ENCODE data around the gene PKP2. TPM values are rescaled to one million over a fixed set of nuclear protein-coding genes. Genes with fewer than 3 reads are reported as not detected.

The PKP2 gene
- total and polyA plus RNA-seq, 2 of the 13 experiments (the other 11 are each of a cell fraction or from before 2014, with no cell fraction given) = 15.1 to 25.3 TPM

DNA sequence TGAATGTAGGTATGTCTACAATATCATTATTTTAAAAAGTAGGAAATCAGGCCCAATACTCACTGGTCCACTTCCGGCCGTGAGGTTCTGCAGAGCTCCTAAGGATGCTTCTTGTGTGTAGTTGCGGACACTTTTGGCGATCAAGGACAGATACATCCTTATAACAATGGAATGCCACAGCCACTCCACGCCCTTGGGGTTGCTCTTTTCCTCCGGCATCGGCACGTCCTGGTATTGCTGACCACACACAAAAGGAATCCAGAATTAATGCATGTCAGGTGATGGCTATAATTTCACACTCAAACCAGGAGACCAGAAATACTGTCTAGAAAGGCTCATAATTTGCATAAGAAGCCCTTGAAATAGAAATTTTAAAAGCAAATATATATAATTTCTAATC, 75.3 kb downstream of the PKP2 start:
- Histone ChIP-seq H3K4me1 (ENCODE audit: insufficient read depth, low read length) (no peaks in the 10 kb centered on the region), H4K20me1 (ENCODE audit: insufficient read depth, low read length) (no peaks in the 10 kb centered on the region), H2AFZ (ENCODE audit: low read length) (no peak overlapping the region), H3K79me2 (ENCODE audit: insufficient read depth, low read length) (no peaks in the 10 kb centered on the region), H3K9me3 (ENCODE audit: low read length) (no peaks in the 10 kb centered on the region), H3K9ac (ENCODE audit: insufficient read depth, low read depth, low read length) (no peak overlapping the region), H3K36me3 (replicated peaks in 1 of 2; ENCODE audit: control insufficient read depth in 1 of 2, insufficient read depth in 2 of 2, low read length in 2 of 2) (peaks cover 15 to 61% of the 10 kb centered on the region in 2 experiments), H3K27me3 (ENCODE audit: control insufficient read depth in 1 of 2, insufficient read depth in 2 of 2, low read length in 2 of 2) (no peaks in the 10 kb centered on the region), H3K4me3 (replicated peaks in 1 of 3; ENCODE audit: insufficient read depth in 1 of 3, low read depth in 2 of 3, low read length in 3 of 3) (no peak overlapping the region), H3K4me2 (ENCODE audit: low read depth, low read length) (no peak overlapping the region), H3K27ac (ENCODE audit: extremely low read length, insufficient read depth, low read length) (no peak overlapping the region)
- BruUV-seq (replicated peaks) = no TSS peak
- 93% methylated on average over 8 of the region's 8 CpGs for WGBS (ENCODE audit: low lambda C conversion rate)
- TF ChIP-seq HOXA7 (CRISPR knock-in tag; IDR thresholded peaks at IDR 0.05) (no peak), ZSCAN30 (CRISPR knock-in tag; IDR thresholded peaks at IDR 0.05) (no peak), MAFK (conservative IDR thresholded peaks at IDR 0.05 in 1 of 2, IDR thresholded peaks at IDR 0.05 in 1 of 2; ENCODE audit: low read length in 2 of 2) (peak in 1 of 2 experiments; percentile 17; a peak in 1 of 4 replicates), ZNF672 (CRISPR knock-in tag; IDR thresholded peaks at IDR 0.05) (no peak), ZFP90 (CRISPR knock-in tag; IDR thresholded peaks at IDR 0.05; ENCODE audit: borderline replicate concordance) (no peak), POLR2AphosphoS2 (IDR thresholded peaks at IDR 0.05; ENCODE audit: low read depth, low read length) (no peak)
- ChIA-PET POLR2A (no interaction called here), CTCF (ENCODE audit: low intra/inter-chr PET ratio, low total read pairs) (no interaction called here)
- in situ Hi-C loops (cut with HindIII; ENCODE audit: extremely low pct_ligation_motif_present, low pct_unique_long_range_greater_than_20kb) = no loop called here
- intact Hi-C loops (cut with micrococcal nuclease; ENCODE audit: unreplicated experiment) = no loop called here
- no peak for ATAC-seq
- no peak for FAIRE-seq
- DNase-seq (ENCODE audit: low spot score) = no peak

DNA sequence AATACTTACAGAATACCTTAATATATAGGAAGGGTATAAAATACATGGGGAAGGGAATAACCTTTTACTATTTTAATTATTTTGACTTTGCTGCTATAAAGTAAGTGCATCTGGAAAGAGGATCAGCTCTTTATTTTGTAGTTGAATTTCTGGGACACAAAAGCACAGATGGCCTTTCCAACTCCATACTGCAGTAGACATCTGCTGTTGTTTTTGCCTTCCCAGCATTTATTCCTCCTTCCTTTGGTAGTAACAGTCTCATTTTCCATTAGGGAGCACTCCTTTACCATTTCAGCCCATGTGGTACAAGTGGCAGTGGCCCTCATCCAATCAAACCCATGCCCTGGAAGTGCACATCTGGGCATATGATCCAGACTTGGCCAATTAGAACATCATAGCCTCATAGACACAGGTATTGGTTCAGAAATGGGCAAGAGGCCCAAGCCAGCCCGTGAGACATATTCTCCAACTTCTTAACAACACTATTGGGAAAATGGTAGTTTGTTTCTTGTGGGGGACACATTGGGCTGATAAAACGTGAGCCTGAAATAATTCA, 76.1 kb downstream of the PKP2 start:
- no peaks in the 10 kb centered on the region for H3K9me3 ChIP-seq (ENCODE audit: low read length)
- H4K20me1 ChIP-seq (ENCODE audit: insufficient read depth, low read length) = no peaks in the 10 kb centered on the region
- DNase-seq (ENCODE audit: low spot score) (no peak), FAIRE-seq (no peak), ATAC-seq (no peak)
- intact Hi-C loops (cut with micrococcal nuclease; ENCODE audit: unreplicated experiment) = no loop called here
- no peaks in the 10 kb centered on the region for H3K27me3 ChIP-seq (ENCODE audit: control insufficient read depth in 1 of 2, insufficient read depth in 2 of 2, low read length in 2 of 2)
- 100% methylated on average over 2 of the region's 2 CpGs for WGBS (ENCODE audit: low lambda C conversion rate)
- H3K4me3 ChIP-seq (replicated peaks in 1 of 3; ENCODE audit: insufficient read depth in 1 of 3, low read depth in 2 of 3, low read length in 3 of 3) = no peak overlapping the region
- peaks cover 15 to 63% of the 10 kb centered on the region in 2 experiments for H3K36me3 ChIP-seq (replicated peaks in 1 of 2; ENCODE audit: control insufficient read depth in 1 of 2, insufficient read depth in 2 of 2, low read length in 2 of 2)
- no TSS peak for BruUV-seq (replicated peaks)
- in situ Hi-C loops (cut with HindIII; ENCODE audit: extremely low pct_ligation_motif_present, low pct_unique_long_range_greater_than_20kb) = no loop called here
- H3K4me2 ChIP-seq (ENCODE audit: low read depth, low read length) = no peak overlapping the region
- H2AFZ ChIP-seq (ENCODE audit: low read length) = no peak overlapping the region
- POLR2A ChIA-PET = interaction anchor here (1.0 kb wide), 1 partner anchor 65 kb away, joined by 3 read pairs; no protein-coding TSS in a partner anchor
- H3K79me2 ChIP-seq (ENCODE audit: insufficient read depth, low read length) = no peaks in the 10 kb centered on the region
- no peaks in the 10 kb centered on the region for H3K4me1 ChIP-seq (ENCODE audit: insufficient read depth, low read length)
- H3K27ac ChIP-seq (ENCODE audit: extremely low read length, insufficient read depth, low read length) = no peak overlapping the region
- CTCF ChIA-PET (ENCODE audit: low intra/inter-chr PET ratio, low total read pairs) = no interaction called here
- H3K9ac ChIP-seq (ENCODE audit: insufficient read depth, low read depth, low read length) = no peak overlapping the region
- TF ChIP-seq, protein P1, sequence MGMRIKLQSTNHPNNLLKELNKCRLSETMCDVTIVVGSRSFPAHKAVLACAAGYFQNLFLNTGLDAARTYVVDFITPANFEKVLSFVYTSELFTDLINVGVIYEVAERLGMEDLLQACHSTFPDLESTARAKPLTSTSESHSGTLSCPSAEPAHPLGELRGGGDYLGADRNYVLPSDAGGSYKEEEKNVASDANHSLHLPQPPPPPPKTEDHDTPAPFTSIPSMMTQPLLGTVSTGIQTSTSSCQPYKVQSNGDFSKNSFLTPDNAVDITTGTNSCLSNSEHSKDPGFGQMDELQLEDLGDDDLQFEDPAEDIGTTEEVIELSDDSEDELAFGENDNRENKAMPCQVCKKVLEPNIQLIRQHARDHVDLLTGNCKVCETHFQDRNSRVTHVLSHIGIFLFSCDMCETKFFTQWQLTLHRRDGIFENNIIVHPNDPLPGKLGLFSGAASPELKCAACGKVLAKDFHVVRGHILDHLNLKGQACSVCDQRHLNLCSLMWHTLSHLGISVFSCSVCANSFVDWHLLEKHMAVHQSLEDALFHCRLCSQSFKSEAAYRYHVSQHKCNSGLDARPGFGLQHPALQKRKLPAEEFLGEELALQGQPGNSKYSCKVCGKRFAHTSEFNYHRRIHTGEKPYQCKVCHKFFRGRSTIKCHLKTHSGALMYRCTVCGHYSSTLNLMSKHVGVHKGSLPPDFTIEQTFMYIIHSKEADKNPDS (CRISPR knock-in tag; IDR thresholded peaks at IDR 0.05) = no peak
- no peak for TF ChIP-seq ZNF547 (CRISPR knock-in tag; IDR thresholded peaks at IDR 0.05)
- TF ChIP-seq KMT2A (CRISPR knock-in tag; IDR thresholded peaks at IDR 0.05) = no peak
- no peak for TF ChIP-seq HDAC1 (CRISPR knock-in tag; IDR thresholded peaks at IDR 0.05)
- TF ChIP-seq, protein P2, sequence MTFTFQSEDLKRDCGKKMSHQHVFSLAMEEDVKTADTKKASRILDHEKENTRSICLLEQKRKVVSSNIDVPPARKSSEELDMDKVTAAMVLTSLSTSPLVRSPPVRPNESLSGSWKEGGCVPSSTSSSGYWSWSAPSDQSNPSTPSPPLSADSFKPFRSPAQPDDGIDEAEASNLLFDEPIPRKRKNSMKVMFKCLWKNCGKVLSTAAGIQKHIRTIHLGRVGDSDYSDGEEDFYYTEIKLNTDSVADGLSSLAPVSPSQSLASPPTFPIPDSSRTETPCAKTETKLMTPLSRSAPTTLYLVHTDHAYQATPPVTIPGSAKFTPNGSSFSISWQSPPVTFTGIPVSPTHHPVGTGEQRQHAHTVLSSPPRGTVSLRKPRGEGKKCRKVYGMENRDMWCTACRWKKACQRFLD (CRISPR knock-in tag; IDR thresholded peaks at IDR 0.05; ENCODE audit: borderline replicate concordance) = no peak
